Stimulated activated CD4-positive, alpha-beta T cell treated with anti-CD3 and anti-CD28 coated beads, Interleukin-12 subunit alpha, Interleukin-12 subunit beta, amount 100 ng/mL, for 24 hours (primary cell): ENCODE measurements around the gene DMRT2.
A peak's percentile ranks its signal among the peaks of the same experiment; 100 is the strongest.

Experiments used
- DNase-seq, 2 experiments: peaks; one replicate each; pipeline ENCODE4 v3.0.0-alpha.2; 2020; ENCODE audit warnings: low read depth in 2 of 2

Gene DMRT2

GRCh38 chr9:1050125-1050895 lies at the start of gene DMRT2:
Gene DMRT2 (plus strand): TSS chr9:1050357. CDS start chr9:1051614, 1,257 bp downstream.
- peak in 1 of 2 experiments; percentile 44 for DNase-seq

- DNase-seq = no peak
Observed at GRCh38 chr9:1001838-1002237, 48.3 kb upstream of the DMRT2 start.

GRCh38 chr9:1002678-1003077 lies 47.5 kb upstream of the DMRT2 start:
- DNase-seq = no peak

- DNase-seq = no peak
Observed at GRCh38 chr9:1005043-1005667, 45.0 kb upstream of the DMRT2 start.

GRCh38 chr9:1007312-1007711 lies 42.8 kb upstream of the DMRT2 start:
- no peak for DNase-seq

- no peak for DNase-seq
Observed at GRCh38 chr9:1008216-1008615, 41.9 kb upstream of the DMRT2 start.

GRCh38 chr9:1009101-1009707 lies 41.0 kb upstream of the DMRT2 start:
- DNase-seq = peak; percentile 63 to 76

- no peak for DNase-seq
Observed at GRCh38 chr9:1013021-1013420, 37.1 kb upstream of the DMRT2 start.

GRCh38 chr9:1014225-1014624 lies 35.9 kb upstream of the DMRT2 start:
- no peak for DNase-seq

GRCh38 chr9:1014640-1015039 lies 35.5 kb upstream of the DMRT2 start:
- no peak for DNase-seq

GRCh38 chr9:1018121-1018520 lies 32.0 kb upstream of the DMRT2 start:
- DNase-seq = peak in 1 of 2 experiments; percentile 12

GRCh38 chr9:1024112-1024511 lies 26.0 kb upstream of the DMRT2 start:
- DNase-seq = no peak

- DNase-seq = no peak
Observed at GRCh38 chr9:1025131-1025530, 25.0 kb upstream of the DMRT2 start.

GRCh38 chr9:1026219-1026618 lies 23.9 kb upstream of the DMRT2 start:
- no peak for DNase-seq

GRCh38 chr9:1028501-1029190 lies 21.5 kb upstream of the DMRT2 start:
- no peak for DNase-seq

GRCh38 chr9:1031951-1032601 lies 18.1 kb upstream of the DMRT2 start:
- DNase-seq = no peak

GRCh38 chr9:1034271-1034670 lies 15.9 kb upstream of the DMRT2 start:
- no peak for DNase-seq

- no peak for DNase-seq
Observed at GRCh38 chr9:1039589-1039988, 10.6 kb upstream of the DMRT2 start.

- DNase-seq = no peak
Observed at GRCh38 chr9:1042466-1042865, 7.7 kb upstream of the DMRT2 start.

GRCh38 chr9:1044643-1045042 lies 5.5 kb upstream of the DMRT2 start:
- no peak for DNase-seq

GRCh38 chr9:1046639-1047572 lies 3.3 kb upstream of the DMRT2 start:
- DNase-seq = no peak
